SK-N-SH (cell line): ENCODE results near the gene PARVA. TPM values are rescaled to one million over a fixed set of nuclear protein-coding genes. Genes with fewer than 3 reads are reported as not detected.

ENCODE experiments used
- CTCF ChIA-PET: fragments of 300-600, 350-600 bp; formaldehyde crosslinking; extraction: SDS; loops from one replicate; lab custom pipeline; 2021; lab: Yijun Ruan, JAX
- POLR2A ChIA-PET: fragments of 350-600 bp; sonication (Branson Sonifier 250); formaldehyde crosslinking; extraction: SDS; loops from one replicate; lab custom pipeline; 2020; ENCODE audit warnings: antibody characterized with exemption, inconsistent platforms; lab: Yijun Ruan, JAX
- DNase-seq: peaks from one replicate; pipeline ENCODE4 v3.0.0; 2012
- H2AFZ ChIP-seq: fragments of 200-600 bp; sonication (generic); 2 replicates; pipeline ENCODE4 v1.8.1; 2016; ENCODE audit warnings: antibody characterized with exemption, mild to moderate bottlenecking, low read depth
- H3F3A ChIP-seq: fragments of 200-600 bp; sonication (generic); replicated peaks from 2 replicates; pipeline ENCODE3; 2016; ENCODE audit warnings: antibody characterized with exemption, mild to moderate bottlenecking; ENCODE audit not compliant: insufficient read depth
- H3K27ac ChIP-seq, 2 experiments: fragments of 200-500 bp in 1 of 2; fragments of 200-600 bp in 1 of 2; sonication (Bioruptor generic) in 1 of 2; sonication (generic), shearing (Covaris generic) in 1 of 2; 2 replicates each; pipeline versions ENCODE4 v1.5.1 to v1.6.1; 2014 to 2016; ENCODE audit warnings: low read depth in 2 of 2, inconsistent platforms in 1 of 2, low read length in 1 of 2, mild to moderate bottlenecking in 1 of 2, mixed read lengths in 1 of 2
- H3K27me3 ChIP-seq: fragments of 200-600 bp; sonication (generic), shearing (Covaris generic); 2 replicates; pipeline ENCODE4 v1.6.1; 2016; ENCODE audit warnings: mixed run types; ENCODE audit not compliant: insufficient read depth
- H3K36me3 ChIP-seq, 2 experiments: fragments of 200-500 bp in 1 of 2; fragments of 200-600 bp in 1 of 2; sonication (Bioruptor generic) in 1 of 2; sonication (generic) in 1 of 2; replicated peaks in 1 of 2; 2 replicates each; pipeline versions ENCODE3 to v1.5.1; 2014 to 2016; ENCODE audit warnings: low read length in 1 of 2, mild to moderate bottlenecking in 1 of 2; ENCODE audit not compliant: insufficient read depth in 2 of 2, control insufficient read depth in 1 of 2
- H3K4me1 ChIP-seq, 2 experiments: fragments of 200-500 bp in 1 of 2; fragments of 200-600 bp in 1 of 2; sonication (Bioruptor generic) in 1 of 2; sonication (generic), shearing (Covaris generic) in 1 of 2; 2 replicates each; pipeline versions ENCODE4 v1.5.1 to v1.6.1; 2014 to 2016; ENCODE audit warnings: low read depth in 1 of 2, low read length in 1 of 2, mixed run types in 1 of 2; ENCODE audit not compliant: insufficient read depth in 2 of 2, control insufficient read depth in 1 of 2
- H3K4me2 ChIP-seq: fragments of 200-600 bp; sonication (generic), shearing (Covaris generic); 2 replicates; pipeline ENCODE4 v1.6.1; 2017; ENCODE audit warnings: mixed run types
- H3K4me3 ChIP-seq, 2 experiments: fragments of 200-500 bp in 1 of 2; fragments of 200-600 bp in 1 of 2; sonication (Bioruptor generic) in 1 of 2; sonication (generic), shearing (Covaris generic) in 1 of 2; 2 replicates each; pipeline versions ENCODE4 v1.5.1 to v1.8.1; 2014 to 2016; ENCODE audit warnings: low read depth in 2 of 2, inconsistent platforms in 1 of 2, low read length in 1 of 2, mild to moderate bottlenecking in 1 of 2, mixed read lengths in 1 of 2, moderate library complexity in 1 of 2
- H3K79me2 ChIP-seq: fragments of 200-600 bp; sonication (generic); 2 replicates; pipeline ENCODE4 v1.8.1; 2017; ENCODE audit warnings: mild to moderate bottlenecking; ENCODE audit not compliant: insufficient read depth
- H3K9ac ChIP-seq: fragments of 200-600 bp; sonication (generic); 2 replicates; pipeline ENCODE4 v1.6.1; 2017; ENCODE audit warnings: mixed run types
- H3K9me2 ChIP-seq: fragments of 200-600 bp; sonication (generic); 2 replicates; pipeline ENCODE4 v1.6.1; 2017; ENCODE audit warnings: mixed run types
- H3K9me3 ChIP-seq: fragments of 200-600 bp; sonication (generic); 2 replicates; pipeline ENCODE4 v1.6.1; 2017; ENCODE audit warnings: mixed run types, mild to moderate bottlenecking, moderate library complexity
- H4K20me1 ChIP-seq: fragments of 200-600 bp; sonication (generic); 2 replicates; pipeline ENCODE4 v1.6.1; 2017; ENCODE audit warnings: mild to moderate bottlenecking, mixed run types; ENCODE audit not compliant: insufficient read depth
- CTCF ChIP-seq: fragments of 200-600 bp; sonication (generic); IDR thresholded peaks from 2 replicates; pipeline ENCODE4 v1.6.1; 2017; ENCODE audit warnings: antibody characterized with exemption, mild to moderate bottlenecking, moderate library complexity
- EP300 ChIP-seq, 2 experiments: IDR thresholded peaks; 2 replicates each; pipeline versions ENCODE4 v1.4.0 to v1.6.1; 2012; ENCODE audit warnings: borderline replicate concordance in 1 of 2, low read depth in 1 of 2, low read length in 1 of 2
- MXI1 ChIP-seq: IDR thresholded peaks from 2 replicates; pipeline ENCODE4 v1.6.1; 2012; ENCODE audit warnings: mild to moderate bottlenecking, low read depth, low read length, improper control_type of control experiment
- NFIC ChIP-seq: IDR thresholded peaks from 2 replicates; pipeline ENCODE4 v1.4.0; 2012; ENCODE audit warnings: borderline replicate concordance
- POLR2AphosphoS5 ChIP-seq: IDR thresholded peaks from 2 replicates; pipeline ENCODE4 v1.6.1; 2012; ENCODE audit warnings: low read depth, low read length
- REST ChIP-seq: IDR thresholded peaks from 2 replicates; pipeline ENCODE4 v1.6.1; 2012; ENCODE audit warnings: mild to moderate bottlenecking, low read depth, low read length, moderate library complexity
- RFX5 ChIP-seq: IDR thresholded peaks from 2 replicates; pipeline ENCODE4 v1.6.1; 2012; ENCODE audit warnings: mild to moderate bottlenecking, improper control_type of control experiment, low read length
- TAF1 ChIP-seq: IDR thresholded peaks from 2 replicates; pipeline ENCODE4 v1.6.1; 2012; ENCODE audit warnings: low read depth, mild to moderate bottlenecking, low read length, moderate library complexity, borderline replicate concordance
- USF2 ChIP-seq: fragments of 150-350 bp; IDR thresholded peaks from 2 replicates; pipeline ENCODE4 v1.6.1; 2017; ENCODE audit warnings: antibody characterized with exemption, low read length, low read depth, borderline replicate concordance
- ZBTB33 ChIP-seq: IDR thresholded peaks from 2 replicates; pipeline ENCODE4 v1.4.0; 2012; ENCODE audit warnings: low read depth, borderline replicate concordance
- WGBS: methylation state at CpG from one replicate; pipeline ENCODE4 v1.1.6; 2017; ENCODE audit warnings: low lambda C conversion rate; 5-methylcytosine and 5-hydroxymethylcytosine counted together
- polyA plus RNA-seq, 3 experiments: library from polyadenylated mRNA; depleted of rRNA; stranded (reverse); fragments of >200 nt; gene quantifications; 2 replicates each; pipeline ENCODE4 v1.2.3, GENCODE V29; 2012
- TF ChIP-seq, protein P1 (sequence below): IDR thresholded peaks from 2 replicates; pipeline ENCODE4 v1.4.0; 2012; ENCODE audit warnings: low read depth, borderline replicate concordance
- TF ChIP-seq, protein P2 (sequence below): IDR thresholded peaks from 2 replicates; pipeline ENCODE4; 2012

PARVA gene
- polyA plus RNA-seq, 1 of the 3 experiments (the other 2 are of a cell fraction) = 27.6 TPM

GRCh38 chr11:12354750-12355545 is 22.4 kb upstream of the PARVA start:
- H3K9ac ChIP-seq = no peak overlapping the region
- DNase-seq = no peak
- H2AFZ ChIP-seq = no peak overlapping the region
- 74% methylated on average over 9 of the region's 9 CpGs for WGBS
- POLR2A ChIA-PET = no interaction called here
- no peaks in the 10 kb centered on the region for H3K9me3 ChIP-seq
- H3F3A ChIP-seq = no peaks in the 10 kb centered on the region
- H3K27ac ChIP-seq = no peak overlapping the region
- H4K20me1 ChIP-seq = no peaks in the 10 kb centered on the region
- TF ChIP-seq, protein P1, sequence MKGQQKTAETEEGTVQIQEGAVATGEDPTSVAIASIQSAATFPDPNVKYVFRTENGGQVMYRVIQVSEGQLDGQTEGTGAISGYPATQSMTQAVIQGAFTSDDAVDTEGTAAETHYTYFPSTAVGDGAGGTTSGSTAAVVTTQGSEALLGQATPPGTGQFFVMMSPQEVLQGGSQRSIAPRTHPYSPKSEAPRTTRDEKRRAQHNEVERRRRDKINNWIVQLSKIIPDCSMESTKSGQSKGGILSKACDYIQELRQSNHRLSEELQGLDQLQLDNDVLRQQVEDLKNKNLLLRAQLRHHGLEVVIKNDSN = no peak
- TF ChIP-seq POLR2AphosphoS5 = no peak
- TF ChIP-seq, all 33 proteins: peak for 0
- no peaks in the 10 kb centered on the region for H3K79me2 ChIP-seq
- no peaks in the 10 kb centered on the region for H3K27me3 ChIP-seq
- H3K36me3 ChIP-seq = no peaks in the 10 kb centered on the region
- H3K4me2 ChIP-seq = no peak overlapping the region
- CTCF ChIA-PET = interaction anchor here (0.6 to 2.1 kb wide), 4 partner anchors 8 to 66 kb away, joined by 3 to 10 read pairs (median 4); no protein-coding TSS in a partner anchor
- H3K4me1 ChIP-seq = no peaks in the 10 kb centered on the region; a peak in 1 of 4 replicates
- no peak overlapping the region for H3K4me3 ChIP-seq
- H3K9me2 ChIP-seq = no peaks in the 10 kb centered on the region

DNA sequence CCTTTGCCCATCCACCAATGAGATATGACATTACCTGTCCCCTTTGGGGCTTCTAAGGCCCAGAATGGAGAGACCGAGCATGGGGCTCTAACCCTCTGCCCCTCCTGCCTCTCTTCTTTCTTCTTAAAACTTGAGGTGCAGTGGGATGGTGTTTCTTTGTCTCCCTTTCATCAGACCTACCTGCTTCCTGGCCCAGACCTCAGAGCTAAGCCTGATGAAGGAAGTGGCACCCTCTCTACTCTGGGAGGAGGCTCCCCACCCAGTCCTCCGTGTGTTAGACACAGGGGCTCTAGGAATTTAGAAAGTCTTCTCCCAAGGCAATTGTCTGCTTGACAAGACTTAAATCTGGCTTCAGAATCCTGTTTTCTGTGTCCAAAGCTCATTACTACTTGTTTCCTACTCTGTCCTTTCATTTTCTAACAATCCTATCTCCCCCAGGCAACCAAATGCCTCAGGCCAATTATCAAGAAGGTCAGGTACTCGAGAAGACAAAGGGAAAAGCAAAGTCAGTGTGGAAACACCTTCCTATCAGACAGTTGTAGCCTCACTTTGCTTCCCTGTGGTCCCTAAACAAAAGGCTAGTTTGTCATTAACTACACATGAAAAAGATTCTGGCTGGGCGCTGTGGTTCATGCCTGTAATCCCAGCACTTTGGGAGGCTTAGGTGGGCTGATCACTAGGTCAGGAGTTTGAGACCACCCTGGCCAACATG is 20.3 kb upstream of the PARVA start:
- no peak for DNase-seq
- Histone ChIP-seq H3K27me3 (no peaks in the 10 kb centered on the region), H3K9ac (no peak overlapping the region), H3K4me3 (no peak overlapping the region), H3K79me2 (no peaks in the 10 kb centered on the region), H3K4me2 (no peak overlapping the region), H4K20me1 (no peaks in the 10 kb centered on the region), H3F3A (no peaks in the 10 kb centered on the region), H3K27ac (no peak overlapping the region), H3K36me3 (no peaks in the 10 kb centered on the region), H3K4me1 (no peaks in the 10 kb centered on the region; a peak in 1 of 4 replicates), H3K9me3 (no peaks in the 10 kb centered on the region), H2AFZ (no peak overlapping the region), H3K9me2 (no peaks in the 10 kb centered on the region)
- POLR2A ChIA-PET = interaction anchor here (0.5 kb wide), 1 partner anchor 530 kb away, joined by 3 read pairs; no protein-coding TSS in a partner anchor
- 59% methylated on average over 4 of the region's 4 CpGs for WGBS
- CTCF ChIA-PET = interaction anchor here (1.1 to 2.2 kb wide), 3 partner anchors 26 to 68 kb away, joined by 3 to 8 read pairs (median 4); no protein-coding TSS in a partner anchor
- TF ChIP-seq TAF1 = no peak
- TF ChIP-seq, protein P2, sequence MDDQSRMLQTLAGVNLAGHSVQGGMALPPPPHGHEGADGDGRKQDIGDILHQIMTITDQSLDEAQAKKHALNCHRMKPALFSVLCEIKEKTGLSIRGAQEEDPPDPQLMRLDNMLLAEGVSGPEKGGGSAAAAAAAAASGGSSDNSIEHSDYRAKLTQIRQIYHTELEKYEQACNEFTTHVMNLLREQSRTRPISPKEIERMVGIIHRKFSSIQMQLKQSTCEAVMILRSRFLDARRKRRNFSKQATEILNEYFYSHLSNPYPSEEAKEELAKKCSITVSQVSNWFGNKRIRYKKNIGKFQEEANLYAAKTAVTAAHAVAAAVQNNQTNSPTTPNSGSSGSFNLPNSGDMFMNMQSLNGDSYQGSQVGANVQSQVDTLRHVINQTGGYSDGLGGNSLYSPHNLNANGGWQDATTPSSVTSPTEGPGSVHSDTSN = no peak
- TF ChIP-seq NFIC = no peak
- TF ChIP-seq RFX5 = no peak
- no peak for TF ChIP-seq ZBTB33
- TF ChIP-seq CTCF = no peak
- no peak for TF ChIP-seq EP300 (IDR thresholded peaks at IDR 0.05; ENCODE audit: borderline replicate concordance in 1 of 2, low read depth in 1 of 2, low read length in 1 of 2)
- no peak for TF ChIP-seq REST
- TF ChIP-seq USF2 = no peak
- no peak for TF ChIP-seq MXI1
